ENCODE results near the gene ADO.

- no peak for TF ChIP-seq EP300 (IDR thresholded peaks at IDR 0.05)
- TF ChIP-seq, protein P1, sequence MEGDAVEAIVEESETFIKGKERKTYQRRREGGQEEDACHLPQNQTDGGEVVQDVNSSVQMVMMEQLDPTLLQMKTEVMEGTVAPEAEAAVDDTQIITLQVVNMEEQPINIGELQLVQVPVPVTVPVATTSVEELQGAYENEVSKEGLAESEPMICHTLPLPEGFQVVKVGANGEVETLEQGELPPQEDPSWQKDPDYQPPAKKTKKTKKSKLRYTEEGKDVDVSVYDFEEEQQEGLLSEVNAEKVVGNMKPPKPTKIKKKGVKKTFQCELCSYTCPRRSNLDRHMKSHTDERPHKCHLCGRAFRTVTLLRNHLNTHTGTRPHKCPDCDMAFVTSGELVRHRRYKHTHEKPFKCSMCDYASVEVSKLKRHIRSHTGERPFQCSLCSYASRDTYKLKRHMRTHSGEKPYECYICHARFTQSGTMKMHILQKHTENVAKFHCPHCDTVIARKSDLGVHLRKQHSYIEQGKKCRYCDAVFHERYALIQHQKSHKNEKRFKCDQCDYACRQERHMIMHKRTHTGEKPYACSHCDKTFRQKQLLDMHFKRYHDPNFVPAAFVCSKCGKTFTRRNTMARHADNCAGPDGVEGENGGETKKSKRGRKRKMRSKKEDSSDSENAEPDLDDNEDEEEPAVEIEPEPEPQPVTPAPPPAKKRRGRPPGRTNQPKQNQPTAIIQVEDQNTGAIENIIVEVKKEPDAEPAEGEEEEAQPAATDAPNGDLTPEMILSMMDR (IDR thresholded peaks at IDR 0.05) = no peak
- TF ChIP-seq POLR2A (IDR thresholded peaks at IDR 0.05) = no peak
- no peak for TF ChIP-seq POLR2AphosphoS5 (IDR thresholded peaks at IDR 0.05)
Measured at GRCh38 chr10:62806251-62806650, 1.7 kb downstream of the ADO start.

Measured in stomach (tissue), 4 donors.